Endometrium (tissue), 2 donors: ENCODE measurements around the gene TSPYL2.

Experiments
- FAIRE-seq: peaks from 2 replicates; lab custom pipeline; 2012; peaks lifted over from hg19 to GRCh38; lab: Jason Lieb, UNC
- donor health status: control.
- donor health status: control.

The TSPYL2 gene

DNA sequence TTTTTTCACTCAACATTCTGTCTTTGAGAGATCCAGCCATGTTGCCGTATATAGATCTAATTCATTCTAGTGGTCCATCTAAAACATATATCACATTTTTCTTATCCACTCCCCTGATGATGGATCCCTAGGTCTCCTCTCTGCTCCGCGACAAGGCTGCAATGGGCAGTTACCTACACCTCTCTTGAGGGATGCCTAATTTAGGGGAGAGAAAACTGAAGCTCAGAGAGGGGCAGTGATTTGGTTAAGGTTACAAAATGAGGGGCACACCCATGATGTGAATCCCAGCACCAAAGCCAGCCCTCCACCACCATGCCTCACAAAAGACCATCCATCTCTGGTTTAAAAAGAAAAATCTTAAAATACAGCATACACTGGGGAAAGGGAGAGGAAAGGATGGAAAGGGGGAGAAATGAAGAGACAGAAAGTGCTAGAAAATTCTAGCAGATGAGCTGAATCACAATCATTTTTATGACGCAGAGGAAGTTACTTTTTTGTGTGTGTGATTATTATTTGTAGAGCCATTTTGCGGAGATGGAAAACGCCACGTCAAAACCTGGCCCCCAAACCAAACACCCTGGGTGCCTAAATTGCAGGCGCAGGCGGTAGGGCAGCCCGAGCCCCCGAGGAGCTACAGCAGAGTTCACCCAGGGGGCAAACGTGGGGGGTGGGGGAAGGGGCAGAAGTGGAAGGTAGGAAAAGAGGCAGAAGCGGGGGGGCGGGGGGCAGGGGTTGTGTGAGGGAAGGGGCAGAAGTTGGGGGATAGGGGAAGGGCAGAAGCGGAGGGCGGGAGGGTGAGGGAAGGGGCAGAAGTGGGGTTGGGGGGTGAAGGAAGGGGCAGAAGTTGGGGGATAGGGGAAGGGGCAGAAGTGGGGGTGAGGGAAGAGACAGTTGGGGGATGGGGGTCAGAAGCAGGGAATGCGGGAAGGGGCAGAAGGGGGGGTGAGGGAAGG lies 1.3 kb upstream of the TSPYL2 start:
- FAIRE-seq, result no peak

DNA sequence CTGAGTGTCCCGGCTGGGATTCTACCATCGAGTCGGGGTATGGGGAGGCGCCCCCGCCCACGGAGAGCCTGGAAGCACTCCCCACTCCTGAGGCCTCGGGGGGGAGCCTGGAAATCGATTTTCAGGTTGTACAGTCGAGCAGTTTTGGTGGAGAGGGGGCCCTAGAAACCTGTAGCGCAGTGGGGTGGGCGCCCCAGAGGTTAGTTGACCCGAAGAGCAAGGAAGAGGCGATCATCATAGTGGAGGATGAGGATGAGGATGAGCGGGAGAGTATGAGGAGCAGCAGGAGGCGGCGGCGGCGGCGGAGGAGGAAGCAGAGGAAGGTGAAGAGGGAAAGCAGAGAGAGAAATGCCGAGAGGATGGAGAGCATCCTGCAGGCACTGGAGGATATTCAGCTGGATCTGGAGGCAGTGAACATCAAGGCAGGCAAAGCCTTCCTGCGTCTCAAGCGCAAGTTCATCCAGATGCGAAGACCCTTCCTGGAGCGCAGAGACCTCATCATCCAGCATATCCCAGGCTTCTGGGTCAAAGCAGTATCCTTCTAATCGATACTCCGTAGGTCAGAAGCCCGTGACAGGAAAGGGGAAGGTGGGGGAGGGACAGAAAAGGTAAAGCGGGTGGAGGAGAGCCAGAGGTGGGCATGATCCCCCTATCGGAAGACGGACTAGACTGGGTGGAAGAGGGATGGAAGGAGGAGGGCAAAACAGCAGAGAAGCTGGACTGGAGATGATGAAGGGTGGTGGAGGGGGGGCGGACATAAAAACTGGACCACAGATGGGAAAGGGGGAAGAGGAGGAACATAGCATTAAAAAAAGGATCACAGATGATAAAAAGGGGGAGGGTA lies 828 bp downstream of the TSPYL2 start:
- no peak for FAIRE-seq

DNA sequence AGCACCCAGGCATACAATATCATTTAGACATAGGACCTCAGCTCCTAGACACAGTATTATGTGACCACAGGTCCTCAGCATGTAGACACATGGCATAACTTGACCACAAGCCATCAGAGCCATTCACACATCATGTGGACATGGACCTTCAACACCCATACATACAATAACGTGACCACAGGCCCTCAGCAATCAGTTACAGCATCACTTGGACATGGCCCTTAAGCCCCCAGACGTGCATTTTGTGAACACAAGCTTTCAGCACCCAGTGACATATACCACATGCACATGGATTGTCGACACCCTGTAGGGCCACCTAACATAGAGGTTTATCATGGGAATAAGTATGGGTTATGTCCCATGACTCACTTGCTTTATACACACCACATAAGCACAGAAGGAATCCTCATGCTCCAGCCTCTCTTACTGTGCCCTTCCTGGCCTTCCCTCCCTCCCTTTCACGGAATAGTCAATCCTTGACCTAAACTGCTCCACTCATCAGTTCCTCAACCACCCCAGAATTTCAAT lies 1.9 kb downstream of the TSPYL2 start:
- no peak for FAIRE-seq

DNA sequence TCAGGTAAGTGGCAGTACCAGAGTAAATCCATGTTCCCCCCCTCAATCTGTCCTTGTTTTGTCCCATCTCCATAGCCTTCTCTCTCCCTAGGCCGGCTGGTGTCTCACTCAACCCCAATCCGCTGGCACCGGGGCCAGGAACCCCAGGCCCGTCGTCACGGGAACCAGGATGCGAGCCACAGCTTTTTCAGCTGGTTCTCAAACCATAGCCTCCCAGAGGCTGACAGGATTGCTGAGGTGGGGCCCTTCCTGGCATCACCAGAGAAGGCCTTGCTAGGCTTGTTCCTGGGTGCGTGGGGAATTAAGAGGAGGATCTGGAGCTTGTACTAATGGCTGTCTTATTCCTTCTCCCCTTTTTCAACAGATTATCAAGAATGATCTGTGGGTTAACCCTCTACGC lies 2.7 kb downstream of the TSPYL2 start:
- FAIRE-seq, result no peak

DNA sequence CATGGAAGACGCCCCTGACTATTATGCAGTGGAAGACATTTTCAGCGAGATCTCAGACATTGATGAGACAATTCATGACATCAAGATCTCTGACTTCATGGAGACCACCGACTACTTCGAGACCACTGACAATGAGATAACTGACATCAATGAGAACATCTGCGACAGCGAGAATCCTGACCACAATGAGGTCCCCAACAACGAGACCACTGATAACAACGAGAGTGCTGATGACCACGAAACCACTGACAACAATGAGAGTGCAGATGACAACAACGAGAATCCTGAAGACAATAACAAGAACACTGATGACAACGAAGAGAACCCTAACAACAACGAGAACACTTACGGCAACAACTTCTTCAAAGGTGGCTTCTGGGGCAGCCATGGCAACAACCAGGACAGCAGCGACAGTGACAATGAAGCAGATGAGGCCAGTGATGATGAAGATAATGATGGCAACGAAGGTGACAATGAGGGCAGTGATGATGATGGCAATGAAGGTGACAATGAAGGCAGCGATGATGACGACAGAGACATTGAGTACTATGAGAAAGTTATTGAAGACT lies 3.6 kb downstream of the TSPYL2 start:
- no peak for FAIRE-seq

DNA sequence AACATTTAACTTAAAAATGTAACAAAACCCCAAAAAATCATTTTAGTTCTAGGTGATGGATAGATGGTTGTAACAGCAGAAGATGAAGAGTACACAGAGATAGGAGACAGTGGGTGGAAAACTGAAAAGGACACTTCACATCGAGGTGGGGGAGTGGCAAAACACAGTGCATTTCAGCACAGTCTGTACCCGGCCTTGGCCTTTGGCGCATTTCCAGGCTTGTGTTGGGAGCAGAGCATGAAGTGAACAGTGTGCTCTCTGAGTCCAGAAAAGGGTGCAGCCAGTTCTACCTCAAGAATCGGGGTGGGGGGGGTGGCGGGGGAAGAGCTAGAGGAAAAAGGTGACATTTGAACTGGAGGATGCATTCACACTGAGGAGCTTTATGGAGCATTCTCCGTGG lies 4.3 kb downstream of the TSPYL2 start:
- FAIRE-seq, result no peak

DNA sequence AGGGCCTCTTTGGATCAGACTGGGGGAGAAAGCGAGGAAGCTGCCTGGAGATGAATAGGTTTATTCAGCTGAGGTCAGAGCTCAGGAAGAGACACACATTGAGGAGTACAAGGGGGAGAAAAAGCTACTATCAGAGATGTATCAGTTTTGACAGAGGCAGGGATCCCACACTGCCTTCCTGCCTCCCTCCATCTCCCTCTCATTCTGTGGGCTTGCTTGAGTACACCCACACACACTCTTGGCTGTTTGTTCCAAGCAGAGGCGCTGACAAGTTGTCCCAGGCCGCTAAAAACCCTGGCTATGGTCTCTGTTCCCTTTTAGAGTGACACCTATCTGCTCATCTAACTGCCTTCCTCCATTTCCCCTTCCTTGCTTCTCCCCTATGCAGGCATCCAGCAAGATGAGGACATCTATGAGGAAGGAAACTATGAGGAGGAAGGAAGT lies 5.2 kb downstream of the TSPYL2 start:
- FAIRE-seq, result no peak

DNA sequence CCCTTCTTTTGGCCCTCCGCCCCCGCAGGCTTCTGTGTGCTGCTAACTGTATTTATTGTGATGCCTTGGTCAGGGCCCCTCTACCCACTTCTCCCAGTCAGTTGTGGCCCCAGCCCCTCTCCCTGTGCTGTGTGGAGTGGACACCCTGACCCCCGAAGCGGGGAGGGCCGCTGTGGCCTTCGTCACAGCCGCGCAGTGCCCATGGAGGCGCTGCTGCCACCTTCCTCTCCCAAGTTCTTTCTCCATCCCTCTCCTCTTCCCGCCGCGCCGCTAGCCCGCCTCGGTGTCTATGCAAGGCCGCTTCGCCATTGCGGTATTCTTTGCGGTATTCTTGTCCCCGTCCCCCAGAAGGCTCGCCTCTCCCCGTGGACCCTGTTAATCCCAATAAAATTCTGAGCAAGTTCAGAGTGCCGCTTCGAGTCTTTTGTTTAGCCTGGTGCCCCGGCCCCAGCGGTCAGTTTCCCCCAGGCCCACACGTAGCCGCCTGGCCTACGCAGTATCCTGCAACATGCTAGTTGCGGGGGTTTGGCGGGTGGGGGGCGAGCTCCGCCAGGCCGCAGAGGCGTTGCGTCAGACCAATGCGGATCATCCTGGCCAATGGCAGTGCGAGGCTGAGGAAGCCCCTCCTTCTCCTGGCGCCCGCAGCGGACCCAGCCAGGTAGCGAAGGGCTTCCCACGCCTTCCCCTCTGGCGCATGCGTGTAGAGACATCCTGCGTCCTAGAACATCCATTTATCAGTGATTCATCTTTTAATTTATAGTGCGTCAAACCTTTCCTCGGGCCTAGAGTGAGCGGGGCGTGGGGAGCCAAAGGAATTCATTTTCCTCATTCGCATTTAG lies 6.2 kb downstream of the TSPYL2 start:
- FAIRE-seq, result no peak

DNA sequence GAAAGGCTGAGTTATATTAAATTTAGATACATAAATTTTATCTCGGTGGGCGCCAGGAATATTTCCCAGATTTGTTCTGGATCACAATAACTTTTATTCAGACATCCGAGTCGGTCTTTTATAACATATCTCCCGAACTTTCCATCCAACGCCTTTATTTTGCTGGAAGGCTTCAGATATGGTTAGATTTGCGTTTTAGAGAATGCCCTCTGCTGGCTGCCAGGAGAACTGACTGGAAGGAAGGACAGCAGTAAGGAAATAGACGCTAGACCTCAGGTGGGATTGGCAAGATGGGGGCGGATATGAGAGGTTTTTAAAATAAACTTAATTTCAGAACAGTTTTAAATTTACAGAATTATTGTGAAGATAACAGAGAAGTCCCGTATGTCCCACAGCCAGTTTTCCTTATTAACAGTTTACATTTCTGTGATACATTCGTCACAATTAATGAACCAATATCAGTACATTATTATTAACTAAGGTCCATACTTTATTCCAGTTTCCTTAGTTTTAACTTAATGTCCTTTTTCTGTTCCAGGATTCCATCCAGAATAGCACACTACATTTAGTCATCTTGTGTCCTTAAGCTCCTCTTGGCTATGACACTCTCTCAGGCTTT lies 7.2 kb downstream of the TSPYL2 start:
- peak; percentile 21 for FAIRE-seq

DNA sequence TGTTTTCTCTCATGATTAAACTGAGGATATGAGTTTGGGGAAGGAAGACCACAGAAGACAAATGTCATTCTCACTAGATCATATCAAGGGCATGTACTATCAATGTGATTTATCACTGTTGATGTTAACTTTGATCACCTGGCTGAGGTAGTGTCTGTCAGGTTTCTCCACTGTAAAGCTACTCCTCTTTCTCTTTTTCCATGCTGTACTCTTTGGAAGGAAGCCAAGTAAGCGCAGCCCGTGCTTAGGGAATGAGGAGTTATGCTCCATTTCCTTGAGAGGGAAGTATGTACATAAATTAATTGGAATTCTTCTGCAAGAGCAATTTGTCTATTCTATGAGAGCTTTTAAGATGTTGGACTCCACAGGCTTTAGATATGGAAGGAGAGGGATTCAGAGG lies 7.8 kb downstream of the TSPYL2 start:
- FAIRE-seq, result no peak

DNA sequence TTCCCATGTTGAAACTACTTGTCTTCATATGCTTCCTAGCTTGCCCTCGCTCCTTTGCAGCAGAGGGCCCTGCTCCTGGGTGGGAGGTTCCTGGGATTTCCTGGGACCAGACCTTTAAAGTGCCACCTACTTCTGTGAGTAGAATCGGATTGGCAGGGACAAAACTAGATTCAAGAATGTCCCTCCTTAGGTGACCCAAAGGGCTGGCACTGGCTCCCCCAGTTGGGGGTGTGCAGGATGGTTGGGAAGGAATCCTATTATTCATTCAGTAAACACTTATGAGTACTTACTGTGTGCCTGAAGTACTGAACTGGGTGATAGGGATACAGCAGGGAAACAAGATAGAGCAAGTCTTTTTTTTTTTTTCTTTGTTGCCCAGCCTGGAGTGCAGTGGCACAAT lies 9.2 kb downstream of the TSPYL2 start:
- FAIRE-seq, result no peak

DNA sequence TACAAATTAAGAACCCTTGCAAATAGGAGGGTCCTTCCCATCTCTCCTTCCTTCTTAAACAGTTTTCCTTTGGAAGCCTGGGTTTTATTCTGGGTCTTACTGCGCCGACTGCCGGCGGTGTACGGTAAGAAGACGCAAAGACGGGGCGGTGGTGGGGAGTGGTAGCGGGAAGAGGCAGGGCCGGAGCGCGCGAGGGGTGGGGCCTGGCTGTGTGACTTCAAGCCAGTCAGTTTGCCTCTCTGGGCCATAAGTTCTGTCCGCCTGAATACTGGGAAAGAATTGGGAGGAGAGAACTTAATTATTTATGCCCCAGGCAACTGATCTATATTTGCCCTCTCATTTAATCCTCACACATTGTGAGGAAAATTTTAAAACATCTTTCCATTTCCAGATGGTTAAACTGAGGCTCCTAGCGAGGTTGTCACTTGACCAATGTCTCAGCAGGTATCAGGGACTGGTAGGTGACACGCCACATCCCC lies 11.0 kb downstream of the TSPYL2 start:
- FAIRE-seq, result no peak

DNA sequence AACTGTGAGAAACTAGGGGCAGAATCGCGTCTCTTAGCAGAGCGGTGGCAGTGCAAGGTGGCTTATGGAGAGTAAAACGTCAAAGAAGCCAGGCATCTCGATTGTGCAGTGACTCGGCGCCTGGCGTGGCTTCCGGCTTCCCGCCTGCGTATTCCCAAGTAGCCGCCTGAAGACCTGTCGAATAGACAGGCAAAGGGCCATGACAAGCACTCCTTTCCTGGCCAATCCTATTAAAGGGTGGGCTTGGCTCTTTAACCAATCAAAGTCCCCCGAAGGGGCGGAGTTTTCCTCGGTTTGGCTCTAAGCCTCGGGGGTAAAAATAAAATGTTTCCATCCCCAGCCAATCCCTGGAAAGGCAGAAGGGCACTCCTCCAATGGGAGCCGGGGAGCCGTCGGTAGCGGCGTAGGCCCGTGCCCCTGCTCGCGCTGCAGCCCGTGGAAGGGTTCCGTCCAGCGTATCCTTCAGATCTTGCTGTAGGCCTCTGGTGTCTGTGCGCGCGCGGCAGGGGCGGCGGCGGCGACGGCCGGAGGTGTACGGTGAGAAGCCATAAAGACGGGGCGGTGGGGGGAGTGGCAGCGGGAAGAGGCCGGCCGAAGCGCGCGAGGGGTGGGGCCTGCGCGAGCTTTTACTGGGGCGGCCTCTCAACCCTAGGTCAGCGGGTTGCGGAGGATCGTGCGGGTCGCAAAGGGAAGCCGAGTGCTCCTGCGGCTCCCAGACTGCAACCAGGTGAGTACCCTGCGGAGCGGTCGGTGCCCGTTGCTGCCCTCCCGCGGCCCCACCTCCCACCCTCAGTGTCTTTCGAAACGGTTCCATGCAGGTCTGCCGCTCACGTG lies 11.8 kb downstream of the TSPYL2 start, which contains the start of gene KANTR:
TSS of gene KANTR (plus strand) at position 395 of the 834 bp plus-strand sequence. CDS start 30,131 bp downstream, outside the sequence.
- FAIRE-seq, result peak; percentile 88

DNA sequence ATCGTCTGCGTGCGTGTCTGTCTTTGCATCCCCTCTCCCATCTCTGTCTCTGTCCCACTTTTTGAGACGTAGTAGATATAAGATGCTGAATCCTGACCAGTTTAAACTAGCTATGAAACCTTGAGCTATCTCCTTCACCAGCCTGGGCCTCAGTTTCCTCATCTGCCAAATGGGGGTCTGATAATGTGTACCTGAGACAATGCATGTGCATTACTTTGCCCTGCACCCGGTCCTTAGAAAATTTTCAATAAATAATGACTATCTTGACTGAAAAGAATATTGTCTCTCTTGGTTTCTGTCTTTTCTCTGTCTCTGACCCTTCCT lies 12.4 kb downstream of the TSPYL2 start:
- FAIRE-seq, result no peak

DNA sequence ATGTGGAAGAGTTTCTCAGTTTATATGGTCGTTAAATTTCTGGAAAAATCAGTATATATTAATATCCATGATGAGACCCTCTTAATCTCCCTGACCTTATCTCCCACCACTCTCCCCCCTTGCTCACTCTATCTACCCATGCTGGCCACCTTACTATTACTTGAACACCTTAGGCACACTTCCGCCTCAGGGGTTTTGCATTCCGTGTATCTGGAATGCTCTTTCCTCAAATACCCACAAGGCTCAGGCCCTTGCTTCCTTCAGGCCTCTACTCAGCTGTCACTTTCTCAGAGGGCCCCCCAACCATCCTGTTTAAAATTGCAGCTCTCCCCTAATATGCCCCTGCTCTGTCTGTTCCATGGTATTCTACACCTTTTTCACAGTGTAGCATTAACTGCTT lies 13.6 kb downstream of the TSPYL2 start:
- no peak for FAIRE-seq

DNA sequence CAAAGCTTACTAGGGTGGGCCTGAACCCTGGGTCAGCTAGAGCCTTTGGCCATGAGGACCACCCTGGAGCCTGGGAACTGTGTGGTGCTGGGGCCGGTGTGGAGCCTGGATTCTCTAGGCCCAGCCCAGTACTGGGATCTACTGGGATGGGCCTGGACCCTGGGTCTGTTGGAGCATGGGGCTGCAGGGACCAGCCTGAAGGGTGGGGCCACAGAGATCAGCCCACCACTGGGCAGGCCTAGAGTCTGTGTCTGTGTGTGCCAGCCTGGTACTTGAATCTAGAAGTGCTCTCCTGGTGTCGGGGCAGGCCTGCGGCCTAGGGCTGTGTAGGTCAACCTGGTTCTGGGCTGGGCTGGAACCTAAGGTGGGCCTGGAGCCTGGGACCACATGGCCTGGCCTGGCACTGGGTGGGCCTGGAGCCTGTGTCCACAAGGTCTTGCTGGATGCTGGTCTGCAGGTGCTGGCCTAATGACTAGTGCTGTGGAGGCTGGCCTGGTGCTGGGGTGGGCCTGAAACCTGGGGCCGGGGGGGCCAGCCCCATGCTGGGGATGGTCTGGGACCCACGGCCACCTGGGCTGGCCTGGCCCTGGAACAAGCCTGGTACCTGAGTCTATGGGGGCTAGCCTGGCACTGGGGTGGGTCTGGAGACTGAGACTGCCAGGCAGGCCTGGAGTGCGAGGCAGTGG lies 32.8 kb downstream of the TSPYL2 start:
- no peak for FAIRE-seq

DNA sequence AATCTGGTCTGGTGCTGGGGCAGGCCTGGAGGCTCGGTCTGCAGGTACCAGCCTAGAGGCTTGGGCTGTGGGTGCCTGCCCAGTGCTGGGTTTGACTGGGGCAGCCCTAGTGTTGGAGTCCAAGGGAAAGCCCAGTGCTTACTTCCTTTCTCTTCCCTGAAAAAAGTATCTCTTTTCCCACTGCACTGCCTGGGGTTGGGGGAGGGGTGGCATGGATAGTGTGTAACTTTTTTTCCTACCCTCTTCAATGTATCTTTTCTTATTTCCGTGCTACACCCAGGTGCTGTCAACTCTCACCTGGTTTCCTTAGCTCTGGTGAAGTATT lies 33.3 kb downstream of the TSPYL2 start:
- FAIRE-seq, result no peak

DNA sequence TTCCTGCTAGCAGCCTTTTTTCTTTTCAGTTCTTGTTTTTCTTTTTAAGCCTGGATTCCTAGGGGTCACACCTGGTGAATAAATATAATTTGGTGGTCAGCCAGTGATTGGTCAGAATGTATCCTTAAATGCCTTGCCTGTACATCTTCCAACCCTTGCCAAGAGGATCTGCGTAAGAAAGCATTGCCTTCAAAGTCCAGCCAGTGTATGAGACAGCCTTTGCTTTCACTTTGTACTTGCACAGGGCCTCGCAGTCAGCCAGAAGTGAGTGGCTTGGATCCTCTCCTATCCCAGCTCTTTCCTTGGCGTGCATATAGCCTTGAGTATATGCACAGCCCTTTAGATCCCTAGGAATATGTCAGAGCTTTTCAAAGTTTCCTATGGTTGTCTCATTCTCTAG lies 33.9 kb downstream of the TSPYL2 start:
- no peak for FAIRE-seq

DNA sequence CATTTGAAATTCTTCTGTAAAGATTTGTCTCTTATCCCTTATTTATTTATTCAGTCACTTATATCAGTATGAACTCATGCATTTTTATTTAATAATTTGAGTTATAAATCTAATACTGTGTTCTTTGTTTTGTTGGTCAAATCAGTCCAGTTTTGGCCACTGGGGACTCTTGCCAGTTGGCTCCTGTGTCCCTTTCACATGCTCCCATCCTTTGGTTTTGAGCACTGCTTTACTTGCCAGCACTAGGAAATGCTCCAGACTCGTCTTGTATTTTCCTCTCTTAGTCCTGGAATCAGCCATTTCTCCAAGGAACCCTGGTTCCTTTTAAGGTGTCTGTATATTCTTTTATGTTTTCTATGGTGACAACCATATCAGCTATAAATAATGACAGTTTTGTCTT lies 39.8 kb downstream of the TSPYL2 start:
- FAIRE-seq, result no peak

DNA sequence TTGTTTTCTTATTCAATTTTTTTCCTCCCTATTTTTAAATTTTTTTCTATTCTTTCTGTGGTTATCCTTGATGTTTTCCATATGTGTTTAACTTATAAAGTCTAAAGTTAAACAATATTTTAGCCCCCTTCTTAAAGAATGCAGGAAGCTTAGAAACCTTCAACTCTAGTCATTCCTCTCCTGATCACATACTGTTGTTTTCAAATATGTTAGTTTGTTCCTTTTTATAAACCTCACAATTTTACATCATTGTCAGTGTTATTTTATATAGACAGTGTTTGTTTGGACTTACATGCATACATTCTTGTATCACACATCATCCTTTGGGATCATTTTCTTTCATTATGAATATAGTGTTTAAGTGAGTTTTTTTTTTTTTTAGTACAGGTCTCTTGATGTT lies 43.3 kb downstream of the TSPYL2 start:
- FAIRE-seq, result peak; percentile 15
